ENCODE data around the gene DLEC1. TPM values are rescaled to one million over a fixed set of nuclear protein-coding genes. Genes with fewer than 3 reads are reported as not detected.

Gene DLEC1
- total and polyA plus RNA-seq, 11 donors = 0.06 to 1.3 (median 0.16) TPM; not detected in 1

GRCh38 chr3:38089163-38089562 lies 50.2 kb downstream of the DLEC1 start:
- Histone ChIP-seq H3K36me3 (no peaks in the 10 kb centered on the region), H3K4me3 (no peak overlapping the region), H3K4me1 (peaks cover 0 to 3% (median 0%) of the 10 kb centered on the region in 12 donors), H3K9me3 (peaks cover 0 to 15% (median 0%) of the 10 kb centered on the region in 12 donors), H3K27me3 (no peaks in the 10 kb centered on the region), H3K27ac (no peak overlapping the region)
- peak in 3 of 4 donors; percentile 15 to 65 (median 50) for ATAC-seq
- no peak for TF ChIP-seq POLR2A (IDR thresholded peaks at IDR 0.05)
- no peak for TF ChIP-seq CTCF (IDR thresholded peaks at IDR 0.05)
- peak in 1 of 5 donors; percentile 52 for DNase-seq
- WGBS, 4 donors = 39 to 71% (median 43%) methylated on average over 2 of the region's 2 CpGs
- intact Hi-C loops (cut with DNase I) = no loop called here

GRCh38 chr3:38090453-38090852 lies 51.4 kb downstream of the DLEC1 start:
- peaks cover 0 to 3% (median 0%) of the 10 kb centered on the region in 12 donors for H3K4me1 ChIP-seq
- intact Hi-C loops (cut with DNase I) = no loop called here
- no peak overlapping the region for H3K27ac ChIP-seq
- H3K4me3 ChIP-seq = no peak overlapping the region
- DNase-seq (no peak), ATAC-seq (no peak)
- no peaks in the 10 kb centered on the region for H3K27me3 ChIP-seq
- H3K9me3 ChIP-seq = peaks cover 0 to 2% (median 0%) of the 10 kb centered on the region in 12 donors
- H3K36me3 ChIP-seq = no peaks in the 10 kb centered on the region
- WGBS, 4 donors = 75 to 87% (median 85%) methylated on average over 3 of the region's 3 CpGs
- TF ChIP-seq POLR2A (IDR thresholded peaks at IDR 0.05) (no peak), CTCF (IDR thresholded peaks at IDR 0.05) (no peak)

GRCh38 chr3:38094999-38095398 lies 56.0 kb downstream of the DLEC1 start:
- ATAC-seq (no peak), DNase-seq (no peak)
- H3K27me3 ChIP-seq = peaks cover 0 to 4% (median 0%) of the 10 kb centered on the region in 9 donors
- H3K36me3 ChIP-seq = no peaks in the 10 kb centered on the region
- intact Hi-C loops (cut with DNase I) = no loop called here
- no peak overlapping the region for H3K27ac ChIP-seq
- H3K9me3 ChIP-seq = no peaks in the 10 kb centered on the region
- WGBS, 4 donors = 86 to 93% (median 87%) methylated on average over 1 to 3 of the region's 3 CpGs
- no peaks in the 10 kb centered on the region for H3K4me1 ChIP-seq
- H3K4me3 ChIP-seq = no peak overlapping the region
- no peak for TF ChIP-seq POLR2A (IDR thresholded peaks at IDR 0.05)
- no peak for TF ChIP-seq CTCF (IDR thresholded peaks at IDR 0.05)

- H3K9me3 ChIP-seq = no peaks in the 10 kb centered on the region
- ATAC-seq = no peak
- TF ChIP-seq POLR2A (IDR thresholded peaks at IDR 0.05) (no peak), CTCF (IDR thresholded peaks at IDR 0.05) (no peak)
- no peaks in the 10 kb centered on the region for H3K4me1 ChIP-seq
- H3K27ac ChIP-seq = no peak overlapping the region
- peaks cover 0 to 4% (median 0%) of the 10 kb centered on the region in 9 donors for H3K27me3 ChIP-seq
- 77 to 95% (median 86%) methylated on average over 4 to 6 of the region's 6 CpGs for WGBS, 4 donors
- no peak for DNase-seq
- intact Hi-C loops (cut with DNase I) = no loop called here
- no peaks in the 10 kb centered on the region for H3K36me3 ChIP-seq
- no peak overlapping the region for H3K4me3 ChIP-seq
Observed at GRCh38 chr3:38095669-38096483, 56.9 kb downstream of the DLEC1 start.
